Measurements from ENCODE around the gene SWI5. TPM values are rescaled to one million over a fixed set of nuclear protein-coding genes. Genes with fewer than 3 reads are reported as not detected.

SWI5 gene
- total RNA-seq, 2 experiments from 2014 or later = 16.8 to 22.7 TPM

GRCh38 chr9:128231638-128232527 lies 44.2 kb upstream of the SWI5 start:
- Histone ChIP-seq H3K9me3 (ENCODE audit: low read length) (no peaks in the 10 kb centered on the region), H4K20me1 (ENCODE audit: insufficient read depth, low read length) (no peaks in the 10 kb centered on the region), H3K4me3 (ENCODE audit: low read depth, low read length, poor library complexity, severe bottlenecking) (no peak overlapping the region), H3K27ac (ENCODE audit: low read depth, low read length, poor library complexity, severe bottlenecking) (no peak overlapping the region), H3K36me3 (ENCODE audit: insufficient read depth, low read length) (no peaks in the 10 kb centered on the region), H2AFZ (ENCODE audit: low read length) (no peak overlapping the region), H3K9me2 (ENCODE audit: insufficient read depth, low read length) (no peaks in the 10 kb centered on the region), H3K4me2 (ENCODE audit: low read length) (no peak overlapping the region), H3K79me2 (ENCODE audit: insufficient read depth, low read depth, low read length) (no peaks in the 10 kb centered on the region), H3K4me1 (ENCODE audit: insufficient read depth, low read length, poor library complexity, severe bottlenecking) (no peaks in the 10 kb centered on the region)
- no peak for TF ChIP-seq EZH2phosphoT487 (IDR thresholded peaks at IDR 0.05; ENCODE audit: borderline replicate concordance, low read depth, low read length)
- TF ChIP-seq, protein P1, sequence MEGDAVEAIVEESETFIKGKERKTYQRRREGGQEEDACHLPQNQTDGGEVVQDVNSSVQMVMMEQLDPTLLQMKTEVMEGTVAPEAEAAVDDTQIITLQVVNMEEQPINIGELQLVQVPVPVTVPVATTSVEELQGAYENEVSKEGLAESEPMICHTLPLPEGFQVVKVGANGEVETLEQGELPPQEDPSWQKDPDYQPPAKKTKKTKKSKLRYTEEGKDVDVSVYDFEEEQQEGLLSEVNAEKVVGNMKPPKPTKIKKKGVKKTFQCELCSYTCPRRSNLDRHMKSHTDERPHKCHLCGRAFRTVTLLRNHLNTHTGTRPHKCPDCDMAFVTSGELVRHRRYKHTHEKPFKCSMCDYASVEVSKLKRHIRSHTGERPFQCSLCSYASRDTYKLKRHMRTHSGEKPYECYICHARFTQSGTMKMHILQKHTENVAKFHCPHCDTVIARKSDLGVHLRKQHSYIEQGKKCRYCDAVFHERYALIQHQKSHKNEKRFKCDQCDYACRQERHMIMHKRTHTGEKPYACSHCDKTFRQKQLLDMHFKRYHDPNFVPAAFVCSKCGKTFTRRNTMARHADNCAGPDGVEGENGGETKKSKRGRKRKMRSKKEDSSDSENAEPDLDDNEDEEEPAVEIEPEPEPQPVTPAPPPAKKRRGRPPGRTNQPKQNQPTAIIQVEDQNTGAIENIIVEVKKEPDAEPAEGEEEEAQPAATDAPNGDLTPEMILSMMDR (conservative IDR thresholded peaks at IDR 0.05; ENCODE audit: low read length) = no peak
- no peak for DNase-seq (ENCODE audit: low spot score)
- ChIA-PET POLR2A (no interaction called here), CTCF (ENCODE audit: unreplicated experiment) (no interaction called here)
- no TSS peak for BruUV-seq (replicated peaks)
- intact Hi-C loops (cut with micrococcal nuclease; ENCODE audit: unreplicated experiment) = no loop called here

GRCh38 chr9:128232528-128233428 lies 43.3 kb upstream of the SWI5 start:
- no peak for TF ChIP-seq EZH2phosphoT487 (IDR thresholded peaks at IDR 0.05; ENCODE audit: borderline replicate concordance, low read depth, low read length)
- TF ChIP-seq, protein P1 (conservative IDR thresholded peaks at IDR 0.05; ENCODE audit: low read length) = no peak

More at GRCh38 chr9:128232528-128233428, 43.3 kb upstream of the SWI5 start:
- CTCF ChIA-PET (ENCODE audit: unreplicated experiment) = interaction anchor here (0.6 kb wide), 1 partner anchor 24 kb away, joined by 3 read pairs; no protein-coding TSS in a partner anchor
- Histone ChIP-seq H3K9me2 (ENCODE audit: insufficient read depth, low read length) (no peaks in the 10 kb centered on the region), H3K36me3 (ENCODE audit: insufficient read depth, low read length) (no peaks in the 10 kb centered on the region), H3K27ac (ENCODE audit: low read depth, low read length, poor library complexity, severe bottlenecking) (no peak overlapping the region), H3K9me3 (ENCODE audit: low read length) (no peaks in the 10 kb centered on the region), H2AFZ (ENCODE audit: low read length) (no peak overlapping the region), H3K4me2 (ENCODE audit: low read length) (no peak overlapping the region), H3K4me3 (ENCODE audit: low read depth, low read length, poor library complexity, severe bottlenecking) (no peak overlapping the region), H4K20me1 (ENCODE audit: insufficient read depth, low read length) (no peaks in the 10 kb centered on the region), H3K4me1 (ENCODE audit: insufficient read depth, low read length, poor library complexity, severe bottlenecking) (no peaks in the 10 kb centered on the region), H3K79me2 (ENCODE audit: insufficient read depth, low read depth, low read length) (no peaks in the 10 kb centered on the region)
- intact Hi-C loops (cut with micrococcal nuclease; ENCODE audit: unreplicated experiment) = no loop called here
- no TSS peak for BruUV-seq (replicated peaks)
- POLR2A ChIA-PET = no interaction called here
- no peak for DNase-seq (ENCODE audit: low spot score)
